DMS53 treated with DMSO at 0.1 percent for 48 hours (cell line): ENCODE data around the gene PPTC7.
"Not testable (repeated sequence)": the region's sequence is repeated elsewhere in the genome, so short reads cannot be mapped to it uniquely, and the experiment has no call there.

Experiments used
- DNase-seq: peaks from one replicate; lab custom pipeline; 2025; ENCODE audit not compliant: unreplicated experiment; lab: John Stamatoyannopoulos, UW

PPTC7 gene

GRCh38 chr12:110587102-110587501, 4.0 kb upstream of the PPTC7 start:
- DNase-seq: not testable (repeated sequence)

GRCh38 chr12:110585231-110585799, 2.2 kb upstream of the PPTC7 start:
- no peak for DNase-seq

GRCh38 chr12:110582276-110583136, 612 bp downstream of the PPTC7 start:
- peak; percentile 25 for DNase-seq

DNA sequence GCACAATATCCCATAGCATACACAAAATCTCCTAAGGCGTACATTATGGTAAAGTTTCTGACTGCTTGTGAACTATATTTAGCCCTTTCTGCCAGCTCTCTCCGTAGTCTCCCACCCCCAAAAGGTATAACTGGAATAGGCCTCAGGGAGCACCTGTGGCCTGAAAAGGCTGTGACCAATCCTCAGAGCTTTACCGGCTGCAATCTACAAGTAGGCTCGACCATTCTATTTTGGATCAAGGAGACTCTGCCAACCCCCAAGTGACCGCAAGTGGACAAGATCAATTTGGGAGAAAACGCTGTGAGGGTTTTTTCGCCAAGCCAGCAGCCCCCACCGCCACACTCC, 1.2 kb downstream of the PPTC7 start:
- DNase-seq: no peak

DNA sequence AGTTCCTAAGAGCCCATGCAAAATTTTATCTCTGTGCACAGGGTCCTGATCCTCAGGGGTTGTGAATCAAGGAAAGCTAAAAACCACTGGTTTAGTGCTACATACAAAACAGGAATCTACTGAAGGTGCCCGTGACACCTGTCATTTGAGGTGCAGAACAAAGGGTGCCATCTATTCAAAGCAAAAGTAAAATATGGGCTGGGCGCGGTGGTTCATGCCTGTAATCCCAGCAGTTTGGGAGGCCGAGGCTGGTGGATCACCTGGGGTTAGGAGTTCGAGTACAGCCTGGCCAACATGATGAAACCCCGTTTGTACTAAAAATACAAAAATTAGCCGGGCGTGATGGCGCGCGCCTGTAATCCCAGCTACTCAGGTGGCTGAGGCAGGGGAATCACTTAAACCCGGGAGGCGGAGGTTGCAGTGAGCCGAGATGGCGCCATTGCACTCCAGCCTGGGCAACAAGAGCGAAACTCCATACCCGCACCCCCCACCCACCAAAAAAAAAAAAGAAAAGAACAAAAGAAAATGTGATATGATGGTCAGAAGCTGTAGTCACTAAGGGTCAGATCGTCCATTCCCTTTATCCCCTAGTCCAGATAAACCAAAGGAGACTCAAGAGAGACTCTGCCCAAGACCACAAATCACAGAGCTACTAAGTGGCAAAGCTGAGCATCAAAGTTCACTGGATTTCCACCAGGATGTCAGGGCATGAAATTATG, 3.4 kb downstream of the PPTC7 start:
- no peak for DNase-seq

DNA sequence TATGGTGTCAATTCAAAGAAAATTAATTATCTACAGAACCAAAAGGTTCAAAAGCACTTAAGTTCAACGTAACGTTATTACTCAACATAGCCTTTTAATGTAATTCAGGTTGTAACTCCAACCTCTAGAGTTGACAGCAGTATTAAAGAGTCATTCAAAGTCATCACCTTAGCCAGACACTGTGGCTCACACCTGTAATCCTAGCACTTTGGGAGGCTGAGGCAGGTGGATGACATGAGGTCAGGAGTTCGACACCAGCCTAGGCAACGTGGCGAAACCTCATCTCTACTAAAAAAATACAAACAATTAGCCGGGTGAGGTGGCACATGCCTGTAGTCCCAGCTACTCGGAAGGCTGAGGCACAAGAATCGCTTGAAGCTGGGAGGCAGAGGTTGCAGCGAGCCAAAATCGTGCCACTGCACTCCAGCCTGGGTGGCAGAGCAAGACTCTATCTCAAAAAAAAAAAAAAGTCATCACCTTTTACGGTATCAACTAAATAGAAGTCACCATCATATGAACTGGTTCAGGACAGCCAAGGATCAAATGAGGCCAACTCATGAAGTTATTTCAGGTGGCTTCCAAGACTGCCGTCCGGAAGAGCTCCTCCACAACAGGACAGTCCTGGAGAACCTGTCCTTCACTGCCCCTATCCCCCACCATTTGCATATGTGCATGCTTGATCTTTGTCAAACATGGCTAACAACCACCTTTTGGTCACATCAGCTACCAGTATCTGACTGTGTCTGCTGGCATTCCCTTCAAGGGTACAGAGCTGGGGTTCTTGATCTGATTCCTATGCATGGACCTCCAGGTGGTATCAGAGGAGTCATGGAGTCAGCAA, 4.2 kb downstream of the PPTC7 start:
- DNase-seq: no peak

- DNase-seq: no peak
These were observed 5.0 kb downstream of the PPTC7 start for GRCh38 chr12:110577864-110578693.

GRCh38 chr12:110576504-110576903, 6.6 kb downstream of the PPTC7 start:
- DNase-seq: no peak

GRCh38 chr12:110575326-110575725, 7.8 kb downstream of the PPTC7 start:
- no peak for DNase-seq

DNA sequence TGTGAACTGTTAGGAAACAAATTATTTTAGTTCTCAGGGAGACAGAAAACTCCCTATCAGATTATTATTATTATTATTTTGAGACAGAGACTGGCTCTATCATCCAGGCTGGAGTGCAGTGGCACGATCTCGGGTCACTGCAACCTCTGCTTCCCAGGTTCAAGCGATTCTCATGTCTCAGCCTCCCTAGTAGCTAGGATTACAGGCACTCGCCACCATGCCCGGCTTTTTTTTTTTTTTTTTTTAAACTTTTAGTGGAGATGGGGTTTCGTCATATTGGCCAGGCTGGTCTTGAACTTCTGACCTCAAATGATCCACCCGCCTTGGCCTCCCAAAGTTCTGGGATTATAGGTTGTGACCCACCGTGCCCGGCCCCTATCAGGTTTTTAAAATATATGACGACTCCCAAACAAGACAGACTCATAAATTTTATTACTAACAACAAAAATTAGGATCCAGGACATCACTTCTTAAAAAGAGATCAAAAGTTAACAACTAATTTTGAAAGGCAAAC, 8.3 kb downstream of the PPTC7 start:
- not testable (repeated sequence) for DNase-seq

- no peak for DNase-seq
These were observed 9.1 kb downstream of the PPTC7 start for GRCh38 chr12:110574044-110574443.

DNA sequence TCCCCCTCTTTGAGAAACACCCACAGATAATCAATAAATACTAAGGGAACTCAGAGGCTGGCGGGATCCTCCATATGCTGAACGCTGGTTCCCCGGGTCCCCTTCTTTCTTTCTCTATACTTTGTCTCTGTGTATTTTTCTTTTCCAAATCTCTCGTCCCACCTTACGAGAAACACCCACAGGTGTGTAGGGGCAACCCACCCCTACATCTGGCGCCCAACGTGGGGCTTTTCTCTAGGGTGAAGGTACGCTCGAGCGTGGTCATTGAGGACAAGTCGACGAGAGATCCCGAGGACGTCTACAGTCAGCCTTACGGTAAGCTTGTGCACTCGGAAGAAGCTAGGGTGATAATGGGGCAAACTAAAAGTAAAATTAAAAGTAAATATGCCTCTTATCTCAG, 12.3 kb downstream of the PPTC7 start:
- DNase-seq: not testable (repeated sequence)

DNA sequence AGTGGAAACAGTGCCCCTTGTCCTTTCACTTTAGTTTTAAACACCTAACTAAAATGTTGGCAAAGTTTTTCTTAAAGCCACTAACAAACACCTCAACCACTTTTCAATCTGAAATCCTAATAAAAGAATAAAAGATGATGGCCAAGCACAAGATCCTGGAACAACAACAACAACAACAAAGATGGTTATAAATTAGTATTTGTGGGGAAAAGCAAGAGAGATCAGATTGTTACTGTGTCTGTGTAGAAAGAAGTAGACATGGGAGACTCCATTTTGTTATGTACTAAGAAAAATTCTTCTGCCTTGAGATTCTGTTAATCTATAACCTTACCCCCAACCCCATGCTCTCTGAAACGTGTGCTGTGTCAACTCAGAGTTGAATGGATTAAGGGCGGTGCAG, 13.3 kb downstream of the PPTC7 start:
- not testable (repeated sequence) for DNase-seq

GRCh38 chr12:110568752-110569151, 14.4 kb downstream of the PPTC7 start:
- DNase-seq: no peak

GRCh38 chr12:110566993-110567392, 16.1 kb downstream of the PPTC7 start:
- no peak for DNase-seq

GRCh38 chr12:110565894-110566871, 16.9 kb downstream of the PPTC7 start:
- DNase-seq: peak; percentile 45

- no peak for DNase-seq
These were observed 18.6 kb downstream of the PPTC7 start for GRCh38 chr12:110564471-110564991.

GRCh38 chr12:110563702-110564470, 19.2 kb downstream of the PPTC7 start:
- no peak for DNase-seq
